GM19023 (cell line): ENCODE measurements around the gene DOCK11.
"Not testable (repeated sequence)": the region's sequence is repeated elsewhere in the genome, so short reads cannot be mapped to it uniquely, and the experiment has no call there.

Experiments
- ATAC-seq: cut with Tn5 transposase; IDR thresholded peaks from one replicate; pipeline ENCODE4 v1.9.1; 2021; ENCODE audit warnings: mild to moderate bottlenecking, moderate library complexity; ENCODE audit not compliant: unreplicated experiment

The DOCK11 gene

GRCh38 chrX:118495061-118495921 lies at the start of gene DOCK11:
Gene DOCK11, plus strand, starts transcription at chrX:118495815. Its CDS starts 157 bp downstream, at chrX:118495972.
- peak; percentile 76 for ATAC-seq

- ATAC-seq = no peak
Observed at GRCh38 chrX:118448273-118448783, 47.3 kb upstream of the DOCK11 start.

DNA sequence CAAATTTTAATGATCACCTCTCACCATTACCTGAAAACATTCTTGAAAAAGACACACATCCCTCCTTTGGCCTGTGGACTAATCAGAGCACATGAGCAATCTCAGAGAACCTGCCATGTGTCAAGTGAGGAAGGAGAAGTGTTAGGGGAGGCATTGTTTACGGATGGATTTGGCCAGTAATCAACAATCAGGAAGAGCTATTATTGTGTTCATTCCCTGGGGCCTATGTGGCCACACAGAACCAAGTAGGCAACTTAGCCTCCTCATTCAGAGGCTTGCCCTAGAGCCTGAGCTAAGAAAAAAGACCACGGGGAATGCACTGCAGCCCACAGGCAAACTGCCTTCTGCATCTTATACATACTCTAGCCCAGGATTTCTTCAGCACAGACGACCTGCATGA lies 40.6 kb upstream of the DOCK11 start:
- no peak for ATAC-seq

GRCh38 chrX:118459494-118459893 lies 36.1 kb upstream of the DOCK11 start:
- no peak for ATAC-seq

- ATAC-seq = no peak
Observed at GRCh38 chrX:118464501-118464900, 31.1 kb upstream of the DOCK11 start.

DNA sequence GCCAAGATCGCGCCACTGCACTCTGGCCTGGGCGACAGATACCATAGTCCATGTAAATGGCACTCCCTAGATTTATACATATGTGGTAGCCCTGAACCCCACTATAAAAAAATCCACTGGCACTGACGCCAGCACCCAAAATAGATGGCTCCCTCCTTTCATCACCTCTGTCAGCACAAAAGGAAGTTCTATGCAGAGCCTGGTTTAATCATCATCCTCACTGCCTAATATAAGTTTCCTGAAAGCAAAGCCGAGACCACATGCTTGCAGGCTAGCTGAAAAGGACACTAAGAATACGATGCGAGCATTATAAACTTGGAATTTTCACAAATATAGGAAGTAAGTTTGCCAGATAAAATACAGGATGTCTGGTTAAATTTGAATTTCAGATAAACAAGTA lies 27.5 kb upstream of the DOCK11 start:
- ATAC-seq = no peak

GRCh38 chrX:118470721-118471347 lies 24.8 kb upstream of the DOCK11 start:
- not testable (repeated sequence) for ATAC-seq

- ATAC-seq = no peak
Observed at GRCh38 chrX:118474586-118474985, 21.0 kb upstream of the DOCK11 start.

GRCh38 chrX:118475903-118476302 lies 19.7 kb upstream of the DOCK11 start:
- no peak for ATAC-seq

- no peak for ATAC-seq
Observed at GRCh38 chrX:118480172-118480571, 15.4 kb upstream of the DOCK11 start.

- ATAC-seq = not testable (repeated sequence)
Observed at GRCh38 chrX:118482384-118482783, 13.2 kb upstream of the DOCK11 start.

- ATAC-seq = no peak
Observed at GRCh38 chrX:118484216-118484903, 11.3 kb upstream of the DOCK11 start.

- ATAC-seq = not testable (repeated sequence)
Observed at GRCh38 chrX:118486693-118487092, 8.9 kb upstream of the DOCK11 start.

DNA sequence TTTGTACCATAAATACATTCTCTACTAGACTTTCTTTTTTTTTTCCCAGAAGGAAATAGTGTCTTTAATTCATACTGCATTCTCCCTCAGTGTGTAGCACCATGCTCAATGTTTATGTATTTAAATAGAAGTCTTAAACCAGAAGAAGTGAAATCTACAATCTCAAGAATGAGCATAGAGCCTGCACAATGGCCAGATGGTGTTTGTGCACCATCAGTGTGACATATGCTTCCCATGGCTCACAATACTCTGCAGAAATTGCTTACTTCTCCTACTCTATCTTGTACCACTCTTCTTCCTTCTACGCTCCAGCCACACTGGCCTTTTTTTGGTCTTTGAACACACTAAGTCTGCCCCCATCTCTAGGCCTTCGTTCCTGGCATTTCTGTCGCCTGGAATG lies 2.6 kb upstream of the DOCK11 start:
- ATAC-seq = no peak

- ATAC-seq = no peak
Observed at GRCh38 chrX:118493653-118494297, 1.8 kb upstream of the DOCK11 start.

DNA sequence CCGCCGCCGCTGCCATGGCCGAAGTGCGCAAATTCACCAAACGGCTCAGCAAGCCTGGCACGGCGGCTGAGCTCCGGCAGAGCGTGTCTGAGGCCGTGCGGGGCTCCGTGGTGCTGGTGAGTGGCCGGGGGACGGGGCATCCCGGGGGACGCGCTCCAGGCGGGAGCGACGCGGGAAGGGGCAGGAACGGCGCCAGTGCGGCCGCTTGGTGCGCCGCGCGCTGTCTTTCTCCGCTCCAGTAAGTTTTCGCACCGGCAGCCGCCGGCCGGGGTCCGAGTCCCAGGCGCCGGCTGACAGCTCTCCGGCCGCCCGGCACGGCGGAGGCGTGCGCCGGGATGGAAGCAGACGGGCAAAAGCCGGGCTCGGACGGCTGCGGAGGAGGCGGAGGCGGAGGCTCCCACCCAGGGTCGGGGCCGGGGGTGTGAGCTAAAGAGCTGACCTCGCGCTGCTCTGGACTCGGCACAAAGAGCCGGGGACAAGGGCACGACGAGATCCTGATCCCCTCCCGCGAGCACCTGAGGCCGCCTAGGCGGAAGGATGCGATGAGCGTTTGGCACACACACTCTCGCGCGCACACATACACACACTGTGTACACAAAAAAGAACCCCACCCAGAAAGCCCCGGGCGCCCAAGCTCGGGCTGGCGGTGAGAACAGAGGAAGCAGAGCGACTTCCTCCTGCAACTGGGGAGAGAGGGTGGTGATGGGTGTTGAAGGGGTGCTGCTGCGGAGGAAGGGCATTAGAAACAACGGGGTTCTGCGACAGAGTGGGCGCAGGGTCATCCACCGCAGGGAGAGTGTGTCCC lies 545 bp downstream of the DOCK11 start:
- ATAC-seq = peak; percentile 59

GRCh38 chrX:118496763-118497079 lies 1.1 kb downstream of the DOCK11 start:
- ATAC-seq = peak; percentile 8

DNA sequence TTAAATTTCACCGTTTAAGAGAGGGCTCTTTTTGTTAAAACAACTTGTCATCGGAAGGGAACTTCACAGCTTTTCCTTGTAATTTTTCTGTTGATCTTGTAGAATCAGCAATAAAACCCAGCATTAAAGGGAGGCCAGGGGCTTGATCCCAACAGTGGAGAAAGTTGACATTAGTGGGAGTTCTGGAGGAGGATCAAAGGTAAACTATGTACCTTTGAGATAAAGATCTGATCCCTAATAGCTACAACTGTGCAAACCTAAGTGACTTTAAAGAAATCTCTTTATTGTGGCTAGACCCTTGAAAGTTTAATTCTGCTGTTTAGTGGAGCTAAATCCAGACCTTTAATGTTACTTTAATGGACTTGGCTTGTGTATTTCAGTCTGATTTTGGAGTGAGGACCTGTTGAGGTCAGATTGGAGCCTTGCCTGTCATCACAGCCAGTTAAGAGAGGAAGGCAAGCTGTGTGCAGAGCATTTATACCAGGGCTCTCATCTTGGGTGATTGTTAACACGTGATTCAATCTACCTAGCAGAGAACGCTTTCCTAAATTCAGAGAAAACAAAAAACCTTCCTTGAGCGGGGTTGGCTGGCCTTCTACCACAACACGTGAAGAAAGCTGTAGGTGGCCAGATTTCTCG lies 1.7 kb downstream of the DOCK11 start:
- no peak for ATAC-seq

GRCh38 chrX:118498351-118498750 lies 2.7 kb downstream of the DOCK11 start:
- ATAC-seq = no peak

DNA sequence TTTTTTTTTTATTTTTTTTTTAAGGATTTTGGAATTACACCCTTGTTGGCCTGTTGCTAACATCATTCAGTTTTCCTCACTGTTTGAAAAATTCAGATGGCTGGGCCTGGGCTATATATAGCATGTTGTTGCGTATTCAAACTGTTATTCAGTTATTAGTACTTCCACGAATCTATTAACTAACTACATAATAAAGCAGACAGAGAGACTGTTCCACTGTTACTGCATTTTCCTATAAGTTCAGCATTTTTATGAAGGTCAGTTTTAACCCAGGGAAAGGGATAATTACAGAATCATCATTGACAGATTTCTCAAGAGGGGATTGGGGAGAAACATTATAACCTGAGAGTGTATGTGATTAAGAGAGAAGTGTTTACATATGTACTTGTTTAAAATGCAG lies 3.1 kb downstream of the DOCK11 start:
- ATAC-seq = no peak
